Measurements from ENCODE around the gene MSH5.

The MSH5 gene

GRCh38 chr6:31742894-31743293 is 3.1 kb downstream of the MSH5 start:
- DNase-seq (ENCODE audit: low spot score): no peak
- H3K4me3 ChIP-seq: no peak overlapping the region
- TF ChIP-seq, protein P1, sequence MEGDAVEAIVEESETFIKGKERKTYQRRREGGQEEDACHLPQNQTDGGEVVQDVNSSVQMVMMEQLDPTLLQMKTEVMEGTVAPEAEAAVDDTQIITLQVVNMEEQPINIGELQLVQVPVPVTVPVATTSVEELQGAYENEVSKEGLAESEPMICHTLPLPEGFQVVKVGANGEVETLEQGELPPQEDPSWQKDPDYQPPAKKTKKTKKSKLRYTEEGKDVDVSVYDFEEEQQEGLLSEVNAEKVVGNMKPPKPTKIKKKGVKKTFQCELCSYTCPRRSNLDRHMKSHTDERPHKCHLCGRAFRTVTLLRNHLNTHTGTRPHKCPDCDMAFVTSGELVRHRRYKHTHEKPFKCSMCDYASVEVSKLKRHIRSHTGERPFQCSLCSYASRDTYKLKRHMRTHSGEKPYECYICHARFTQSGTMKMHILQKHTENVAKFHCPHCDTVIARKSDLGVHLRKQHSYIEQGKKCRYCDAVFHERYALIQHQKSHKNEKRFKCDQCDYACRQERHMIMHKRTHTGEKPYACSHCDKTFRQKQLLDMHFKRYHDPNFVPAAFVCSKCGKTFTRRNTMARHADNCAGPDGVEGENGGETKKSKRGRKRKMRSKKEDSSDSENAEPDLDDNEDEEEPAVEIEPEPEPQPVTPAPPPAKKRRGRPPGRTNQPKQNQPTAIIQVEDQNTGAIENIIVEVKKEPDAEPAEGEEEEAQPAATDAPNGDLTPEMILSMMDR (IDR thresholded peaks at IDR 0.05): no peak
- H3K27ac ChIP-seq: no peak overlapping the region

GRCh38 chr6:31744422-31744821 is 4.6 kb downstream of the MSH5 start:
- no peak overlapping the region for H3K4me3 ChIP-seq
- DNase-seq (ENCODE audit: low spot score): no peak
- TF ChIP-seq, protein P1 (IDR thresholded peaks at IDR 0.05): no peak
- no peak overlapping the region for H3K27ac ChIP-seq

- Histone ChIP-seq H3K4me3 (no peak overlapping the region), H3K27ac (no peak overlapping the region)
- TF ChIP-seq, protein P1 (IDR thresholded peaks at IDR 0.05): no peak
- no peak for DNase-seq (ENCODE audit: low spot score)
These were observed 9.7 kb downstream of the MSH5 start for GRCh38 chr6:31749301-31750036.

- TF ChIP-seq, protein P1 (IDR thresholded peaks at IDR 0.05): no peak
- no peak for DNase-seq (ENCODE audit: low spot score)
- no peak overlapping the region for H3K4me3 ChIP-seq
- no peak overlapping the region for H3K27ac ChIP-seq
These were observed 10.7 kb downstream of the MSH5 start for GRCh38 chr6:31750411-31751022.

DNA sequence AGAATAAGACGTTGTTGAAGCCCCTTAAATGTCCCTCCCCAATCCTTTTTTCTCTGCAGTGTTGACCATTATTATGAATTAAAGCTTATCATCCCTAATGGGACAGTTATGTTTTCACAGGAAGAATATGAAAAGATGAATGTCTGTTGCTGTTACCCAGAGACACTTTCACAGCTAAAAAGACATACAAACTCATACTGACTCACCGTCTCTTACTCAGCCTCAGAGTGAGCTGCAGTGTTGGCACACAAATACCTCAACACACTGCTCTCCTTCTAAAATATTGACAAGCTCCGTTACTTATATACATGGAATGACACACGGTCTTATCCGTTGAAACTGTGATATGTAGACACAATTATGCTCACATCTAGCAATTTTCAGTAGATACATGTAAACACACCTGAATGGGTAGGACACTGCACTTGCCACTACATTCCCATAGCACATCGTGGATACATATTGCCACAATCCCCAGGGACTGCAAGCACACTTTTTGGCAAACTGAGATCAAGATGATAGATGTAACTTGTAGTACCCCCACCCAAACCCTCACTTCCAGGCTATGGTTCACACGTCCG is 13.0 kb downstream of the MSH5 start:
- DNase-seq (ENCODE audit: low spot score): no peak
- TF ChIP-seq, protein P1 (IDR thresholded peaks at IDR 0.05): no peak
- Histone ChIP-seq H3K4me3 (no peak overlapping the region), H3K27ac (no peak overlapping the region)

- DNase-seq (ENCODE audit: low spot score): no peak
- Histone ChIP-seq H3K4me3 (no peak overlapping the region), H3K27ac (no peak overlapping the region)
- TF ChIP-seq, protein P1 (IDR thresholded peaks at IDR 0.05): no peak
These were observed 18.5 kb downstream of the MSH5 start for GRCh38 chr6:31758281-31758680.
